GM23338 (cell line): ENCODE measurements around the gene ZNF277. TPM values are rescaled to one million over a fixed set of nuclear protein-coding genes. Genes with fewer than 3 reads are reported as not detected.

ENCODE experiments used
- ATAC-seq: fragments of 200-7000 bp; cut with Tn5 transposase; 3 replicates; pipeline ENCODE4 v1.9.1; 2020
- DNase-seq: peaks from one replicate; pipeline ENCODE4 v3.0.0-alpha.2; 2015; ENCODE audit warnings: low spot score
- H2AFZ ChIP-seq: fragments of 200-600 bp; sonication (generic); 2 replicates; pipeline ENCODE4 v1.8.0; 2016; ENCODE audit warnings: antibody characterized with exemption, mild to moderate bottlenecking, moderate library complexity
- H3F3A ChIP-seq: fragments of 200-600 bp; sonication (generic); replicated peaks from 2 replicates; pipeline ENCODE4 v1.8.0; 2017; ENCODE audit warnings: antibody characterized with exemption, mixed run types, low read depth
- H3K27ac ChIP-seq: fragments of 200-600 bp; sonication (generic); 2 replicates; pipeline ENCODE4 v1.6.1; 2016; ENCODE audit warnings: low read depth
- H3K27me3 ChIP-seq: fragments of 200-600 bp; sonication (generic); 2 replicates; pipeline ENCODE4 v1.8.0; 2016; ENCODE audit warnings: mild to moderate bottlenecking, mixed run types, moderate library complexity; ENCODE audit not compliant: insufficient read depth
- H3K36me3 ChIP-seq: fragments of 200-600 bp; sonication (generic); 2 replicates; pipeline ENCODE4 v1.8.0; 2016; ENCODE audit warnings: mild to moderate bottlenecking; ENCODE audit not compliant: insufficient read depth
- H3K4me1 ChIP-seq: fragments of 200-600 bp; sonication (generic); 2 replicates; pipeline ENCODE4 v1.8.0; 2016; ENCODE audit warnings: mild to moderate bottlenecking, moderate library complexity; ENCODE audit not compliant: insufficient read depth
- H3K4me2 ChIP-seq: fragments of 200-600 bp; sonication (generic); 2 replicates; pipeline ENCODE4 v1.7.1; 2017; ENCODE audit warnings: mixed run types
- H3K4me3 ChIP-seq: fragments of 200-600 bp; sonication (generic); 2 replicates; pipeline ENCODE4 v1.6.1; 2016; ENCODE audit warnings: mixed run types
- H3K79me2 ChIP-seq: fragments of 200-600 bp; sonication (generic); replicated peaks from 2 replicates; pipeline ENCODE4 v1.8.0; 2017; ENCODE audit warnings: mild to moderate bottlenecking; ENCODE audit not compliant: insufficient read depth
- H3K9me2 ChIP-seq: fragments of 200-600 bp; sonication (generic); 2 replicates; pipeline ENCODE4 v1.8.0; 2017; ENCODE audit not compliant: insufficient read depth
- H4K20me1 ChIP-seq: fragments of 200-600 bp; sonication (generic); replicated peaks from 2 replicates; pipeline ENCODE4 v1.8.0; 2017; ENCODE audit warnings: mild to moderate bottlenecking; ENCODE audit not compliant: insufficient read depth
- H3K27ac Mint-ChIP-seq: 2 replicates; pipeline ENCODE4 v1.8.0; 2020; ENCODE audit warnings: inconsistent platforms, mild to moderate bottlenecking, moderate library complexity, mixed read lengths
- H3K27me3 Mint-ChIP-seq: 3 replicates; pipeline ENCODE4 v1.8.0; 2022; ENCODE audit warnings: low read depth, mild to moderate bottlenecking, moderate library complexity, mixed read lengths, inconsistent platforms; ENCODE audit not compliant: insufficient read depth, poor library complexity
- H3K36me3 Mint-ChIP-seq: 3 replicates; pipeline ENCODE4 v1.8.0; 2021; ENCODE audit warnings: low read depth, mild to moderate bottlenecking, inconsistent platforms, moderate library complexity, mixed read lengths
- H3K4me1 Mint-ChIP-seq: 3 replicates; pipeline ENCODE4 v1.8.0; 2020; ENCODE audit warnings: mild to moderate bottlenecking, inconsistent platforms, mixed read lengths
- H3K4me3 Mint-ChIP-seq: 3 replicates; pipeline ENCODE4 v1.8.0; 2021; ENCODE audit warnings: moderate library complexity, mild to moderate bottlenecking, inconsistent platforms, mixed read lengths
- H3K9me3 Mint-ChIP-seq: 3 replicates; pipeline ENCODE4 v1.8.0; 2020; ENCODE audit warnings: moderate library complexity, mild to moderate bottlenecking, inconsistent platforms, mixed read lengths
- CREB1 ChIP-seq: fragments of 250-450 bp; sonication (Bioruptor Pico); IDR thresholded peaks from 2 replicates; pipeline ENCODE4 v1.5.0; 2020; ENCODE audit warnings: low read depth, mild to moderate bottlenecking, moderate library complexity
- EZH2 ChIP-seq: fragments of 200-600 bp; sonication (generic); IDR thresholded peaks from one replicate; pipeline ENCODE4 v1.8.0; 2017; ENCODE audit warnings: antibody characterized with exemption, mild to moderate bottlenecking, low read depth; ENCODE audit not compliant: unreplicated experiment
- EZH2phosphoT487 ChIP-seq: fragments of 200-600 bp; sonication (generic); IDR thresholded peaks from one replicate; pipeline ENCODE4 v1.8.1; 2018; ENCODE audit warnings: antibody characterized with exemption; ENCODE audit not compliant: unreplicated experiment
- JUNB ChIP-seq: IDR thresholded peaks from one replicate; pipeline ENCODE4 v1.6.1; 2016; ENCODE audit warnings: antibody characterized with exemption; ENCODE audit not compliant: unreplicated experiment
- NANOG ChIP-seq: IDR thresholded peaks from 2 replicates; pipeline ENCODE4 v1.6.1; 2016; ENCODE audit warnings: antibody characterized with exemption, borderline replicate concordance
- POLR2AphosphoS5 ChIP-seq: IDR thresholded peaks from 2 replicates; pipeline ENCODE4 v1.6.1; 2016; ENCODE audit warnings: antibody characterized with exemption, low read depth
- REST ChIP-seq: IDR thresholded peaks from one replicate; pipeline ENCODE4 v1.6.1; 2018; ENCODE audit warnings: antibody characterized with exemption; ENCODE audit not compliant: unreplicated experiment
- STAT1 ChIP-seq: IDR thresholded peaks from one replicate; pipeline ENCODE4 v1.6.1; 2016; ENCODE audit warnings: antibody characterized with exemption; ENCODE audit not compliant: unreplicated experiment
- ZNF114 ChIP-seq: fragments of 250-450 bp; sonication (Bioruptor Pico); IDR thresholded peaks from 2 replicates; pipeline ENCODE4 v1.5.0; 2020; ENCODE audit warnings: mild to moderate bottlenecking, moderate library complexity
- ZNF331 ChIP-seq: fragments of 250-450 bp; sonication (Bioruptor Pico); IDR thresholded peaks from 2 replicates; pipeline ENCODE4 v1.5.0; 2020; ENCODE audit warnings: low read depth, mild to moderate bottlenecking, moderate library complexity
- ZNF462 ChIP-seq: fragments of 250-450 bp; sonication (Bioruptor Pico); IDR thresholded peaks from 2 replicates; pipeline ENCODE4 v1.5.0; 2020; ENCODE audit warnings: mild to moderate bottlenecking, moderate library complexity
- polyA plus RNA-seq: library from polyadenylated mRNA; unstranded; fragments of >200 nt; fragmentation: Nextera tagmentation; extraction: Ambion mirVana; gene quantifications from 2 replicates; pipeline ENCODE4 v1.2.1, GENCODE V29; 2016
- total RNA-seq: library from RNA; depleted of rRNA; stranded (reverse); fragments of >200 nt; shearing (Covaris generic); gene quantifications from 2 replicates; pipeline ENCODE4 v1.2.3, GENCODE V29; 2014

ZNF277 gene
- total and polyA plus RNA-seq, 2 experiments from 2014 or later: 25.4 to 28.9 TPM

GRCh38 chr7:112189691-112190090 is 16.8 kb upstream of the ZNF277 start (continued):
- no peak for TF ChIP-seq CREB1 (CRISPR knock-in tag)

- Mint-ChIP-seq H3K36me3 (no peaks in the 10 kb centered on the region; the same call in 2 of the 3 replicates), H3K9me3 (no peaks in the 10 kb centered on the region), H3K4me3 (no peak overlapping the region), H3K27me3 (no peaks in the 10 kb centered on the region), H3K4me1 (peaks cover 25% of the 10 kb centered on the region; the same call in 2 of the 3 replicates), H3K27ac (no peak overlapping the region)
- no peak for TF ChIP-seq CREB1 (CRISPR knock-in tag)
- no peak for TF ChIP-seq POLR2AphosphoS5
- TF ChIP-seq NANOG: no peak
- no peak for TF ChIP-seq REST
- no peak for TF ChIP-seq ZNF462 (CRISPR knock-in tag)
- no peak for TF ChIP-seq ZNF114 (CRISPR knock-in tag)
- TF ChIP-seq EZH2: no peak
- no peak for TF ChIP-seq ZNF331 (CRISPR knock-in tag)
- no peak for TF ChIP-seq JUNB
- TF ChIP-seq EZH2phosphoT487: no peak
- TF ChIP-seq STAT1: no peak
- no peaks in the 10 kb centered on the region for H3K36me3 ChIP-seq
- no peak overlapping the region for H2AFZ ChIP-seq
- no peaks in the 10 kb centered on the region for H3K4me1 ChIP-seq
- H3K4me3 ChIP-seq: no peak overlapping the region
- ATAC-seq (no peak), DNase-seq (no peak)
- H3K27ac ChIP-seq: no peak overlapping the region
- no peak overlapping the region for H3K4me2 ChIP-seq
- no peaks in the 10 kb centered on the region for H3K9me2 ChIP-seq
- H3F3A ChIP-seq: no peaks in the 10 kb centered on the region
- H3K27me3 ChIP-seq: no peaks in the 10 kb centered on the region
- H3K79me2 ChIP-seq: peaks cover 94% of the 10 kb centered on the region
- peaks cover 7% of the 10 kb centered on the region; the same call in 1 of the 2 replicates for H4K20me1 ChIP-seq
These were observed 16.4 kb upstream of the ZNF277 start for GRCh38 chr7:112190120-112190519.
